Measurements from ENCODE around the gene KRTDAP.
"Not testable (repeated sequence)": the region's sequence is repeated elsewhere in the genome, so short reads cannot be mapped to it uniquely, and the experiment has no call there.

The KRTDAP gene

GRCh38 chr19:35483089-35483488 is 7.2 kb downstream of the KRTDAP start:
- no peak for DNase-seq

DNA sequence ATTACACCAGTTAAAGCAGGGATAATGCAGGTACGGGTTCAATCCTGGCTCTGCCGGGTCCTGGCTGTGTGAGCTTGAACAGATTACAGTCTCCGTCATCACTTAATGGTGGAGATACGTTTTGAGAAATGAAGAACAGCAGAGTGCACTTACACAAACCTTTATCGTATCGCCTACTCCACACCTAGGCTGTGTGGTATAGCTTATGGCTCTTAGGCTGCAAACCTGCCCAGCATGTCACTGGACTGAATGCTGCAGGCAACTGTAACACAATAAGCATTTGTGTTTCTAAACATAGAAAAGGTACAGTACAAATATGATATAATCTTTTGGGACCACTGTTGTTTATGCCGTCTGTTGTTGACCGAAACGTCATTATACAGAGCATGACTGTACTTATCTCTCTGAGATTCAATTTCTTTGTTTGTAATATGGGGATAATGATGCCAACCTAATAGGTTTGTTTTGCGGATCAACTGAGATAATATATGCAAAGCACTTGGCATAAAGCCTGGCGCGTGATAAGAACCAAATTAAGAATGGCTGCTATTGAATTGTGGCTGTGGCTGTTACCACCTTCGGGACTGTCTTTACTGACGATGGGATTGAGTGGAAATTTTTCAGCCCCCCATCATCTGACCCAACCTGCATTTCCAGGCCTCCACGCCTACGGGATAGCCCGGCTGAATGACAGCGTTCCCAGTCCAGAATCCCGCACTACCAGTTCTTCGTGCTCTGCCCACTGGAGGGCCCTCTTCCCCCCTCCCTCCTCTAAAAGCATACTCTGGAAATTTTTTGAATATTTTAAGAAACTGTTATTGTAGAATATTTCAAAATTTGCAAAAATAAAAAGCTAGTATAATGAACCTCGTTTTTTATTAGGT is 11.2 kb downstream of the KRTDAP start:
- DNase-seq = no peak

- no peak for DNase-seq
Measured at GRCh38 chr19:35476149-35476548, 14.1 kb downstream of the KRTDAP start.

DNA sequence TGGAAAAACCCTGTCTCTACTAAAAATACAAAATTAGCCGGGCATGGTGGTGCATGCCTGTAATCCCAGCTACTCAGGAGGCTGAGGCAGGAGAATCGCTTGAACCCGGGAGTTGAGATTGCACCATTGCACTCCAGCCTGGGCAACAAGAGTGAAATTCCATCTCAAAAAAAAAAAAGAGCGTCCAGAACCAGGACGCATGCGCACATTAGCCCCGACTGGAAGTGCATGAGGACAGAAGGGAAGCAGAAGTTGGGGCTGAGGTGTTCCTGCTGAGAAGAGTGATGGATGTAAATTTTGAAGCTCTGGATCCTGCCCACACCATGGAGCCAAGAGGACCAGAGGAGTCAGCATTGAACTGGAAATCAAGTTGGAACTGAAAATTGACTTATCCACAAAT is 15.7 kb downstream of the KRTDAP start:
- DNase-seq = not testable (repeated sequence)

DNA sequence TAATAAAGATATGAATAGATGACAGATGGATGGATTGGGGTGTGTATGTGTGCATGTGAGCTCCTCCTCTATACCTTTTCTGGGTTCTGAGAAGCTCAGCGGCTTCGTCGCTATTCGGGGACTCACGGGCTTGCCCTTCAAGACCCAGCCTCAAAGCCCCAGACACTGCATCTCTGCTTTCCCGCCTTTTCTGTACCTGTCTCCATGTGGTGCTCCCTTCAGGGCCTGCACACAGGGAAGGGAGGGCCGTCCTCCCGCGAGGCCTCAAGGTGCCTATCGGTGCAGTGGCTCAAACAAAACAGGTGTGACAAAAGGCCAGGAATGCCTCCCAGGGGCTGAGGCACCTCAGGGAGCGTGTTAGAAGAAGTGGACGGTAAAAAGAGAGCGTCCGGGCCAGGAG is 16.2 kb downstream of the KRTDAP start:
- DNase-seq = no peak

DNA sequence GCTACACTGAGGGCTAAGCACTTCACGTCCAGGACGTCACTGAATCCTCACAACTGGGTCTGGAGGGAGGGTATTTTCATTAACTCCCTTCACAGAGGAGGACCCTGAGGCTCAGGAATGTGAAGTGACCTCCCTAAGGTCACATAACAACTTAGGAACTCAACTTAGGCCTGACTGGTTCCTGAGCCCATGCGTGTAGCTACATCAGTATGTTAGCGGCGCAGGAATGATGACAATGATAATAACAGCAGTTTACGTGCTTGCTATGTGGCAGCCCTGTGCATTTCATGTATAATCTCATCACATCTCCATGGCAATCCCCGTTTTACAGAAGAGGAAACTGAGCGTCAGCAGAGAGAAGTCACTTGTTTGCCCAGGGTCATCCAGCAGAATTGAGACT is 18.3 kb downstream of the KRTDAP start:
- DNase-seq = no peak

GRCh38 chr19:35471075-35471474 is 19.2 kb downstream of the KRTDAP start:
- DNase-seq = not testable (repeated sequence)

- no peak for DNase-seq
Measured at GRCh38 chr19:35470128-35470527, 20.1 kb downstream of the KRTDAP start.

GRCh38 chr19:35468637-35469036 is 21.6 kb downstream of the KRTDAP start:
- peak; percentile 41 for DNase-seq

DNA sequence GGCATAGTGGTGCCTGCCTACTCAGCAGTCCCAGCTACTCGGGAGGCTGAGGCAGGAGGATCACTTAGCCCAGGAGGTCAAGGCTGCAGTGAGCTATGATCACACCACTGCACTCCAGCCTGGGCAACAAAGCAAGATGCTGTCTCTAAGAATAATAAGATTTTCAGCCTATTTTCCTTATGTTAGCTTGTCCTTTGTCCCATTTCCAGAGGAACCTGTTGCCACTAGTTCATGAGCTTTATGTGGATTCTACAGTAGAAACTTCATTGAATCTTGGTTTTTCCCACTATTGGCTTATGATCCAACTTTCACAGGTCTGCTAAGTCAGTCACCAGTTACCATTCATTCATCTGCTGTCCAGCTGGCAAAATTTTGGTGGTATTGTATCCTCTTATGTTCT is 24.0 kb downstream of the KRTDAP start:
- no peak for DNase-seq

- DNase-seq = not testable (repeated sequence)
Measured at GRCh38 chr19:35462956-35463355, 27.3 kb downstream of the KRTDAP start.

GRCh38 chr19:35462476-35462953 is 27.7 kb downstream of the KRTDAP start:
- no peak for DNase-seq

DNA sequence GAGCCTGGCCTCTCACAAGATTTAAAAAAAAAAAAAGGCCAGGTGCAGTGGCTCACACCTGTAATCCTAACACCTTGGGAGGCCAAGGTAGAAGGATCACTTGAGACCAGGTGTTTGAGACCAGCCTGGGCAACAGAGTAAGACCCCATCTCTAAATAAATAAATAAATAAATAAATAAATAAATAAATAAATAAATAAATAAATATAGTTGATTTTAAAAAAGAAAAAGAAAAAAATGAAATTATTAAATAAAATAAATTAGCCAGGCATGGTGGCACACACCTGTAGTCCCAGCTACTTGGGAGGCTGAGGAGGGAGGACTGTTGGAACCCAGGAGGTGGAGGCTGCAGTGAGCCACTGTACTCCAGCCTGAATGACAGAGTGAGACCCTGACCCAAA is 28.5 kb downstream of the KRTDAP start:
- not testable (repeated sequence) for DNase-seq

GRCh38 chr19:35461060-35461459 is 29.2 kb downstream of the KRTDAP start:
- no peak for DNase-seq

DNA sequence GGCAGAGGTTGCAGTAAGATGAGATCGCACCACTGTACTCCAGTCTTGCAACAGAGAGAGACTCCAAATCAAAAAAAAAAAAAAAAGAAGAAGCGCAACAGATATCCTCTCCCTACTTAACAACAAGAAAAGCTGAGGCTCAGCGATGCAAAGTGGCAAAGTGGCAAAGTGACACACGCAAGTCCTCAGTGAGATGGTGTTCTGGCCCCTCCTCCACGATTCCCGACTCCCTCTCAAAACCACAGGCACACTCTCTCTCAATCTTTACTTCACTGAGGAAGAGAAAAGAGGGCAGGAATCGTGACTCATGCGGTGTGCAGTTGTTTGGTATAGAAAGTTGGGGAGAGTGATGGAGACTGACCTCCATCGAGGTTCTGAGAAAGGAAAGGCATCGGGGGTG is 29.7 kb downstream of the KRTDAP start:
- DNase-seq = no peak

- DNase-seq = no peak
Measured at GRCh38 chr19:35459414-35460082, 30.7 kb downstream of the KRTDAP start.

- DNase-seq = peak; percentile 13
Measured at GRCh38 chr19:35458731-35459391, 31.4 kb downstream of the KRTDAP start.

DNA sequence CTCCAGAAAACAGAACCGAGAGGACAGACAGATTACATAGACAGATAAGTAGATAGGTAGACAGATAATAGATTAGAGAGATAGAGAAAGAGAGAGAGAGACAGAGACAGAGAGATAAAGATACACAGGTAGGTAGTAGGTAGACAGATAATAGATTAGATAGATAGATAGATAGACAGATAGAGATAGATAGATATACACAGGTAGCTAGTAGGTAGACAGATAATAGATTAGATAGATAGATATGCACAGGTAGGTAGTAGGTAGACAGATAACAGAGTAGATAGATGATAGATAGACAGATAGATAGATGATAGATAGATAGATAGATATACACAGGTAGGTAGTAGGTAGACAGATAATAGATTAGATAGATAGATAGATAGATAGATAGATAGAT is 32.1 kb downstream of the KRTDAP start:
- DNase-seq = no peak

GRCh38 chr19:35457173-35457572 is 33.1 kb downstream of the KRTDAP start:
- DNase-seq = no peak

GRCh38 chr19:35455616-35456201 is 34.6 kb downstream of the KRTDAP start:
- no peak for DNase-seq

GRCh38 chr19:35454663-35455062 is 35.6 kb downstream of the KRTDAP start:
- DNase-seq = no peak

GRCh38 chr19:35451338-35452096 is 38.7 kb downstream of the KRTDAP start:
- DNase-seq = no peak
